Stimulated activated CD4-positive, alpha-beta T cell treated with anti-CD3 and anti-CD28 coated beads, Interleukin-2, amount 100 ng/mL, for 48 hours (primary cell): Measurements from ENCODE around the gene ZNRF1.
"Not testable (repeated sequence)": the region's sequence is repeated elsewhere in the genome, so short reads cannot be mapped to it uniquely, and the experiment has no call there.

Source experiments
- DNase-seq, 2 donors: peaks; one replicate each; pipeline ENCODE4 v3.0.0-alpha.2; 2020

The ZNRF1 gene

GRCh38 chr16:75081179-75081859 lies 82.5 kb downstream of the ZNRF1 start:
- no peak for DNase-seq

- no peak for DNase-seq
Measured at GRCh38 chr16:75083813-75084212, 85.0 kb downstream of the ZNRF1 start.

GRCh38 chr16:75085556-75085955 lies 86.7 kb downstream of the ZNRF1 start:
- no peak for DNase-seq

- no peak for DNase-seq
Measured at GRCh38 chr16:75086281-75086680, 87.5 kb downstream of the ZNRF1 start.

GRCh38 chr16:75086688-75087374 lies 88.0 kb downstream of the ZNRF1 start:
- no peak for DNase-seq

- DNase-seq: no peak
Measured at GRCh38 chr16:75087375-75087979, 88.7 kb downstream of the ZNRF1 start.

GRCh38 chr16:75088216-75088615 lies 89.4 kb downstream of the ZNRF1 start:
- no peak for DNase-seq

GRCh38 chr16:75088934-75089333 lies 90.1 kb downstream of the ZNRF1 start:
- DNase-seq: no peak

- no peak for DNase-seq
Measured at GRCh38 chr16:75089486-75090202, 90.8 kb downstream of the ZNRF1 start.

- DNase-seq: not testable (repeated sequence)
Measured at GRCh38 chr16:75090899-75091298, 92.1 kb downstream of the ZNRF1 start.

GRCh38 chr16:75091619-75092018 lies 92.8 kb downstream of the ZNRF1 start:
- not testable (repeated sequence) for DNase-seq

GRCh38 chr16:75092777-75093176 lies 94.0 kb downstream of the ZNRF1 start:
- no peak for DNase-seq

GRCh38 chr16:75093598-75094540 lies 95.0 kb downstream of the ZNRF1 start:
- DNase-seq: no peak

GRCh38 chr16:75095204-75095621 lies 96.4 kb downstream of the ZNRF1 start:
- DNase-seq: no peak

- no peak for DNase-seq
Measured at GRCh38 chr16:75096656-75097055, 97.8 kb downstream of the ZNRF1 start.

GRCh38 chr16:75097191-75097761 lies 98.5 kb downstream of the ZNRF1 start:
- DNase-seq: no peak

GRCh38 chr16:75097941-75098901 lies 99.4 kb downstream of the ZNRF1 start:
- peak; percentile 64 to 67 for DNase-seq

- no peak for DNase-seq
Measured at GRCh38 chr16:75099075-75099667, 100.3 kb downstream of the ZNRF1 start.

GRCh38 chr16:75099738-75100602 lies 101.1 kb downstream of the ZNRF1 start:
- DNase-seq: no peak
